NCI-H1105 (cell line): ENCODE data around the gene THBS2.
"Not testable (repeated sequence)": the region's sequence is repeated elsewhere in the genome, so short reads cannot be mapped to it uniquely, and the experiment has no call there.

Source experiments
- DNase-seq: peaks from one replicate; lab custom pipeline; 2025; lab: John Stamatoyannopoulos, UW

THBS2 gene

DNA sequence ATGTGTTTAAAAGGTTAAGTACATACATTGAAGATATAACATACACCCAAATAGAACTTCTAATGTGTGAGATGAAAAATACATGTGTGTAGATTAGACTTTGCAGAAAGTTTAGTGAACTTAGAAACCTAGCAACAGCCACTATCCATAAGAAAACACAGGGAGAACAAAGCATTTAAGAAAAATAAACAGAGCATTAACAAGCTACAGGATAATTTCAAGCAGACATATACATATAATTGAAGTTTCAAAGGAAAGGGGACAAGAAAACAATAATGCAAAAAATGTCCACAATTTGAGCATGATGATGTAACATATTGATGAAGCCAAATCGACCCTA lies 18.2 kb upstream of the THBS2 start:
- no peak for DNase-seq

- DNase-seq, result no peak
Observed at GRCh38 chr6:169271158-169271876, 17.7 kb upstream of the THBS2 start.

DNA sequence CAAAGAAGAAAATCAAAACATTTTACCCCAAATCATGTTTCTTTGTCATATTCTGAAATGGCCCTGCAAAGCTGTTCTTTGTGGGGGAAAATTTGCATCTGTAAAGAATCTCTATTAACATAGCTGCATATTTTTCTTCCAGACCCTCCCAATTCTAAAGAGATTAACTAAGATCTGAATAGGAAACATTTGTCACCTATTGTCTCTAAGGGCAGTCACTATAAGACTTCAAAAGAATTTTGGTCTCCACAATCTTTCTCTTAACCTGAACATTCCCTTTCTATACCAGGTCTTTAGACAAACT lies 16.4 kb upstream of the THBS2 start:
- not testable (repeated sequence) for DNase-seq

- no peak for DNase-seq
Observed at GRCh38 chr6:169269180-169270076, 15.8 kb upstream of the THBS2 start.

DNA sequence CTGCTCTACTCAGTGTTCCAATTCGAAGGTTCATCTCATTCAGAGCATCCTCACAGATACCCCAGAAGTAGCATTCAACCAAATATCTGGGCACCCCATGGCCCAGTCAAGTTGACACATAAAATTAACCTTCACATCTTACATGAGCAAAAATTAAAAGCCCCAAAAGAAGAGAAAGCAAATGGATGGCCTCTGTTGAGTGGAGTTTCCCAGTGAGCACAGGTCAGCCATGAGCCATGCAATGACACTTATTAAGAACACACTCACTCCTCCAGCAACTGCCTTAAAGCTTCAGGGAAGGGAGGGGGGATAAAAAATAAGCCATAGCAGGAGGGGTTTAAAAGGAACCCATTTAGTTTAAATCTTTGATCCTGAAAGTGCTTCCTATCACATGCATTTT lies 14.6 kb upstream of the THBS2 start:
- DNase-seq, result no peak

DNA sequence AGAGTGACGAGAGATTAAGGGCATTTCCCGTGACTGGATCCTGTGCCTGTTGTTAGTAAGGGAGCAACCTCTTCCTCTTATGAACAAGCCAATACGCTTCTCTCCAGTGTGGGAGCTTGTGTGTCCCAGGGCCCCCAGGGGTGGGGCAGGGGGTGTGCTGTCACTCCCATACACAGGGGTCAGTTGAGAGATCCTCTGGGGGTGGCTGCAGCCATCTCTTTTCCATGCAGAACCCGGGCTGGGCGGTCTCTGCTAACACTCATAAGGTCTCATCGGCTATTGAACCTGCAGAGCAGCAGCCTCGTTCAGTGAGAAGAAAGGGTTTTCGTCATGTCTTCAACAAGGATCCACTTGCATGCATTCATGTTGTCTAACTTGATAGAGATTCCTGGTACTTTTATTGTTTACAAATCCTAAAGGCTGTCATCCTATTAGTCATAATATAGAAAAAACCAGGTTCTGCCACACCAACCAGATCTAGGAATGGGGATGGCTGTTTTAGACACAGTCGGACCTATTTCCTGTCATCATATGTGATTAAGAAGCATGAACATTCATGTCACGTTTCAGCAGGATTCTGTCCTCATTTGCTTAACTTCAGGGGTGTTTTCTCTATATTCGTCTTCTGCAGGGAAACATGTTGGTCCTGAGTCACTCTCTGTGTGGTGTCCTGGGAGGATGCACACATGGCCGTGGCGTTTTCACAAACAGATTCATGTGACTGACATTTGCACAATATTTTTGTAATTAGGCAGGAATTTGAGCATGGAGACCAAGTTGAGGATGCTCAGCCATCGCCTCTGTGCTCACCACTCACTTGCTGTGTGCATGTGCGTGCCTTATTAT lies 13.3 kb upstream of the THBS2 start:
- DNase-seq, result no peak

DNA sequence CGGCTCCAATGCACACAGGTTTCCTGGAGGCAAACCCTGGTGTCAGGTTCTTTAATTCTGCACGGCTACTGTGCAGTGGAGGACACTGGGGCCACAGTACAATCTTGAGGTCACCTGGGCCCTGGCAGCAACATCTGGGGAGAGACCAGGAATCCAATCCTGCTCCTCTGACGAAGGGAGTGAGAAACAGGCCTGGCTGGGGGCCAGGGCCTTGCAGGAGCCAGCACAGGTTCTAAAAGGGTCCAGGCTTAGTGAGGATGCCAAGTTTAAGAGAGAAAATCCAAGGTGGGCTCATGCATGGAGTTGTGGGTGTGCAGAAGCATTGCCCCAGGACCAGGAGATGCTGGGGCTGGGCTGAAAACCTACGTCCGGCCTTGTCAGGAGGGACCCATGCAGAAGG lies 12.6 kb upstream of the THBS2 start:
- no peak for DNase-seq

DNA sequence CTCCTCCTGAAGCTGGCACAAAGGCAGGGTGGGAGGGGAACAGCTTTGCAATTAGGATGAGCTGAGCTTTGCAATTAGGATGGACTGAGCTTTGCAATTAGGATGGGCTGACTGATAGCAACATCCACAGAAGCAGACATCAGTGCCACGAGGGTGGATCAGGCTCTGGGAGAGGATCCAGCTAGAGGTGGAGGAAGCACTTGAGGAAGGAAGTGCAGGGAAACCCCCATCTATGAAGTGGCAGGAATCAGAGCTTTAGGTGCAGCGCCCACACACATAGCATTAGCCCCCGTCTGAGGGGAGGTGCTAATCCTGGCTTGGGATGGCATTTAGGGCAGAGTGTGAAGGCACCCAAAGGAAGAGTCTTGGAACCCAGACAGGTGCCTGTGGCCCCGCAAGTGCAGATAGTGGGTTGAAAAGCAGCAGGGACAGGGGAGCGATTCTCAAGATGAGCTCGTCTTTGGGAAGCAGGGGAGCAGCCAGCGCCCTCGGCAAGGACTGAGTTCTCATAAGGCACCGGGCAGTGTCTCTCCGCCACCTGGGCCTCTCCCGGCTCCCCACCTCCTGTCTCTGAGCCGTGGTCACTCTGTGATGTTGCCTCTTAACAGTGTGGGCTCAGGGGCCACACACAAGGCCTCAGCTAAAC lies 12.0 kb upstream of the THBS2 start:
- no peak for DNase-seq

DNA sequence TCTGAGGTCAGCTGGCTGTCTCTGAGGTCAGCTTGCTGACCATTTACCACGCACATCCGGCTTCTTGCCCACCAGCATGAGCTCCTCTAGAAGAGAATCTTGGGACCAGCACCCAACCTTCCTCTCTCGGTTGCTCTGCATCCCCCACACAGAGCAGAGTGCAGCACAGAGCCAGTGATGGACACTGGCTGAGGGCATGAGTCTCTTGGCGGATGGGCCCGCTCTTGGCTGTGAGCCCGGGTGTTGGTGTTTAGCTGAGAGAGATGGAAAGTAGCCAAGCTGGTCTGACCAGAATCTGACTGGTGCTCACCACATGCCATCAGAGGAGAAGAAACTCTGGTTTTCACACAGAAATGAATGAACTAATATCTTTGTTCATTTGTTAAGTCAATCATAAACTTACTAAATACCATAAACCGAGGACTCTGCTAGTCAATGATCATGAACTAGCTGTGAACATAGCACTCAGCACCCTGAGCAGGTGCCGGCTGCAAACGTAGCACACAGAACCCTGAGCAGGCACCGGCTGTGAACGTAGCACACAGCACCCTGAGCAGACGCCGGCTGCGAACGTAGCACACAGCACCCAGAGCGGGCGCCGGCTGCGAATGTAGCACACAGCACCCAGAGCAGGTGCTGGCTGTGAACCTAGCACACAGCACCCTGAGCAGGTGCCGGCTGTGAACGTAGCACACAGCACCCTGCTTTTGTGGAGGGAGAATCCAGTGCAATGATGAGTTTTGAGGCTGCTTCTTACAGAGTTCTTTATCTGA lies 10.4 kb upstream of the THBS2 start:
- peak; percentile 78 for DNase-seq

- DNase-seq, result no peak
Observed at GRCh38 chr6:169263374-169263773, 9.7 kb upstream of the THBS2 start.

DNA sequence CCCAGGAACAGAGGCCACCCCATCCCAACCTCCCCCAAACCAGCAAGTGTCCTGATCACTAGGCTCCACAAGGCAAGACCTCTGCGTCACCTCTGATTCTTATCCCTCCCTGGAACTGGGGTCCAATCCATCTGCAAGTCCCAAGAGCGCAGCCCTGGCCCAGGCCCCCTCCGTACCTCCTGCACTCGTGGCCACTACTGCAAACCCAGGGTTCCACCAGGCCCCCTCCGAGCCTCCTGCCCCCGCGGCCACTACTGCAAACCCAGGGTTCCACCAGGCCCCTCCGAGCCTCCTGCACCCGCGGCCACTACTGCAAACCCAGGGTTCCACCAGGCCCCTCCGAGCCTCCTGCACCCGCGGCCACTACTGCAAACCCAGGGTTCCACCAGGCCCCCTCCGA lies 9.0 kb upstream of the THBS2 start:
- DNase-seq, result not testable (repeated sequence)

GRCh38 chr6:169256518-169256917 lies 2.9 kb upstream of the THBS2 start:
- no peak for DNase-seq

DNA sequence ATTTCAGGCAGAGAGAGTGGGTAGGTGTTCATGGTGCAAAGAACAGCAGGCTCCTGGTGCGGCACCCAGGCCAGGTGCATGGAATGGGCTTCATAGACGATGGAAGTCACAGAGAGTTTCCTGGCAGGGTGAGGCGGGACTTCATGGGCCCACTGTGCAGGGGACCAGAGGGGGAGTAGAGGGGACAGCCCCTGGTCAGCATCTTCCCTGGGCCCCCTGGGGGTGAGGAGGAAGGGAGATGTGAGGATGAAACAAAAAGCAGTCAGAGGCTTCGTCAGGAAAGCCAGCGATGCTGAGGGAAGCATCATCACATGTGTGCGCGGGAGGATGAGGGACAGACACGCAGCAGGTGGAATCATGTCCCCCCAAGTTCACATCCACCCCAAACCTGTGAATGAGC lies 2.4 kb upstream of the THBS2 start:
- DNase-seq, result no peak

DNA sequence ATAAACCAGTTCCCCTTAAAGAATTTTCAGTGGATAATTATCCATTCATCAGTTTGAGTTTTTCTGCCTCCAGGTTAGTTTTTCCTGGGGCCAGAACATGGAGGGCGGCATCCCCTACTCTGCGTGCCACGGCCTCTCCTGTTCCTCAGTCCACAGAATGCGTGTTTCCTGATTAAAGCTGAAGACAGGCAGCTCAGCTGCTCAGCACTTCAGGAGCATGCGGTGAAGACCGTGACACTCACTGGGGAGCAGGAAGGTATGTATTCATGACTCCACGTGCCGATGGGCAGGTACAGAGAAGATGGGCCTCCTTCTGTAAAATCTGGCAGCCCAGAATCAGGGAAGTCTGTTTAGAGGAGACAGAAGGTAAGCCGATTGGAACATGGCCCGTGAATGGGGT lies 2.0 kb upstream of the THBS2 start:
- no peak for DNase-seq

DNA sequence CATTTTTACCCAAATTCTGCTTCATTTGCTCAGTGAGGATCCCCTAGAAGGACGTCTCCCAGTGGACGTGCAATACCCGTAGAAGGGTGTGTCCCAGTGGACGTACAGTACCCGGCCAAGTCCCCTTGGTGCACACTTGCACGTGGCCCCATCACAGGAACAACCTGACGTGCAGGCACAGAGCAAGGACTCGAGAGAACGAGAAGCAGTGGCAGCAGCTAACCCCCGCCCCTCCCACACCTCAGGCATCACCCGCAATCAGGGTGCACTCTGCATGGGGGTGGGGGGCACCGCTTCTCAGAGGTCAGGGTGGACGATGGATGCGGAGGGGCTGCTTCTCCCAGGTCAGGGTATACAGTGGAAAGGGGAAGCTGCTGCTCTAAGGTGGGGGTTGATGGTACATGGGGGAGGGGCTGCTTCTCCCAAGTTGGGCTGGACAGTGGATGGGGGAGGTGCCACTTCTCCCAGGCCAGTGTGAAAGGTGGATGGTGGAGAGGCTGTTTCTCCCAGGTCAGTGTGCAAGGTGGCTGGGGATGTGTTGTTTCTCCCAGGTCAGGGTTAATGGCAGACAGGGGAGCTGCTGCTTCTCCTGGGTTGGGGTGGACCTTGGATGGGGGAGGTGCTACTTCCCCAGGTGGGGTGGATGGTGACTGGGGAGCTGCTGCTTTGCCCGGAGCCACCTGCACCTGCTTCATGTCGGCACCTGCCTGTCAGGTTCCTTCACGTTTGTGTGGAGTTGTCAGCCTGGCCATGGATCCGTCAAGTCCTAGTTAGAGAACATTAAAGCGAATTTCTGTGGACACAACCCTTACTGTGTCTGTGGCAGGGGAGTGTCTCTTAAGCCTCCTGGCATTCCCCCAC lies 1.0 kb upstream of the THBS2 start:
- DNase-seq, result peak; percentile 46

DNA sequence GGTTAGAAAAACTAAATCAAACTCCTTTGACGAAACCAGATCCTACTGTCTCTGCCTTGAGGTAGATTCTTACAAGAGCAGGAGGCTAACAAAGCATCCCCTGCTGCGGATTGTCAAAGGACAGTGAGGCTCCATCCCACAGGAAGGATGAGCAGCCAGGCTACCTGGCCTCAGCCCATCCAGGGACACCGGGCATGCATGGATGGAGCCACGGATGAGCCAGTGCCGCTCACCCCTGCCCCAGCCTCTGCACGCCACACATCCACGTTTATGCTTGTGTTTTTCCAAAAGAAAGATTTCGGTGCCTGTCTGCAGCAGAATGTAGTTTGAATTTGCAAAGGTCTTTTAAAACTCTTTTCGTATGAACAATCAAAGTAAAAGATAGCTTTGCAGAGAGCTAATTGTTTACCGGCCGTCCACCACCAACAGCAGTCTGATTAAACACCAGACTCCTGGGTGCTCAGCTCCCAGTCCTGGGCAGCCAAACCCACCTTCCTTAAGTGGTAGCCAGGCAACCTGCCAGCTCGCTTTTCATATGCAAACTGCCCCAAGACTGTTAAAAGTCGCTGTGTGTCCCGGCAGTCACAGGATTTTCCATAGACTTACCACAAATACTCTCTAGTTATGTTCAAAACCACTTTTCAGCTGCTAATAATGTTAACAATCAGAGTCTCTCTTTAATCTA lies 999 bp downstream of the THBS2 start:
- peak; percentile 90 for DNase-seq

- DNase-seq, result no peak
Observed at GRCh38 chr6:169251822-169252504, 1.7 kb downstream of the THBS2 start.

DNA sequence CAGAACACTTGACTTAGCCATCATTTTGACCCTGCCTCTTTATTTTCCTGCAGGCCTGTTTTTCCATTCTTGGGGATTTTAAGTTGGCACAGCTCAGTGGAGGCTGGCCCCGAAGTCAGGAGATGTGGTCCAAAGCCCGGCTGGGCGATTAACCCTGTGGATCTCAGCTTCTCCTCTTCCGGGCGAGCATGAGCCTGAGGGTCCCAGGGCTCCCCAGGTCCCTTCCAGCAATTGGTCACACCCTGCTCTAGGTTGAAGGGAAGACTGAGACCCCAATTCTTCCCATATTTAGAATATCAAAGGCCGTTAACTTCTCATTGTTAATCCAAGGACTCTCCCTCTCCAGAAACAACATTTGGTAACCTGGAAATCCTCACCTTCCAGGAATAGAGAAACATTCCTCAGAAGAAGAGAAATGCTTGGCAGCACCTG lies 2.3 kb downstream of the THBS2 start:
- no peak for DNase-seq

GRCh38 chr6:169250660-169251059 lies 3.0 kb downstream of the THBS2 start:
- no peak for DNase-seq
